Tibial nerve (tissue), 4 donors: ENCODE measurements around the gene PTPN14.

Experiments used
- EP300 ChIP-seq, 2 donors: sonication (generic); formaldehyde crosslinking; IDR thresholded peaks; one replicate each; pipeline ENCODE4 v1.6.1; 2017; ENCODE audit warnings: antibody characterized with exemption in 2 of 2, mild to moderate bottlenecking in 1 of 2
- TF ChIP-seq, protein P1 (sequence below), 5 experiments: fragments of 200-600 bp in 3 of 5; fragments of 450-650 bp in 2 of 5; sonication (generic) in 3 of 5; IDR thresholded peaks; one replicate each; pipeline ENCODE4 v1.5.1; 2016 to 2019; ENCODE audit warnings: antibody characterized with exemption in 5 of 5, mild to moderate bottlenecking in 3 of 5, moderate library complexity in 2 of 5

DNA sequence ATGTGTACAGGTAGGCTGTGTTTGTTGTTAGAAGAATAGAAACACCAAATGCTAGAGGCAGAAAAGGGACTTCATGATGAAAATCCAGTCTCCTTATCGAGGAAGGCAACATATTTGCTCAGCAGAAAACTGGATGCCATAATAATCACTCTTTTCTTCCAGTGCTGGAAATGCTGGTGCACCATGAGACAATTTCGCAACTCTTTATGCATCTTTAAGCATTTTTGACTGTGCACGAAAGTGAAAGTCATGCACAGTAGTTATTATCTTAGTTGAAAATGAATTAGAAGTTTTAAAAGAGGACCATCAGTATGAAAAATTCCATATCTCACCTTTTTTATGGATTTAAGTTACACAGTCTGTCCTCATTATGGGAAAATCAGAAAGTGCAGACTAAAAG lies 241.4 kb downstream of the PTPN14 start:
- TF ChIP-seq, protein P1, sequence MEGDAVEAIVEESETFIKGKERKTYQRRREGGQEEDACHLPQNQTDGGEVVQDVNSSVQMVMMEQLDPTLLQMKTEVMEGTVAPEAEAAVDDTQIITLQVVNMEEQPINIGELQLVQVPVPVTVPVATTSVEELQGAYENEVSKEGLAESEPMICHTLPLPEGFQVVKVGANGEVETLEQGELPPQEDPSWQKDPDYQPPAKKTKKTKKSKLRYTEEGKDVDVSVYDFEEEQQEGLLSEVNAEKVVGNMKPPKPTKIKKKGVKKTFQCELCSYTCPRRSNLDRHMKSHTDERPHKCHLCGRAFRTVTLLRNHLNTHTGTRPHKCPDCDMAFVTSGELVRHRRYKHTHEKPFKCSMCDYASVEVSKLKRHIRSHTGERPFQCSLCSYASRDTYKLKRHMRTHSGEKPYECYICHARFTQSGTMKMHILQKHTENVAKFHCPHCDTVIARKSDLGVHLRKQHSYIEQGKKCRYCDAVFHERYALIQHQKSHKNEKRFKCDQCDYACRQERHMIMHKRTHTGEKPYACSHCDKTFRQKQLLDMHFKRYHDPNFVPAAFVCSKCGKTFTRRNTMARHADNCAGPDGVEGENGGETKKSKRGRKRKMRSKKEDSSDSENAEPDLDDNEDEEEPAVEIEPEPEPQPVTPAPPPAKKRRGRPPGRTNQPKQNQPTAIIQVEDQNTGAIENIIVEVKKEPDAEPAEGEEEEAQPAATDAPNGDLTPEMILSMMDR (IDR thresholded peaks at IDR 0.05) = no peak
- TF ChIP-seq EP300 (IDR thresholded peaks at IDR 0.05) = no peak
